Activated CD8-positive, alpha-beta memory T cell treated with anti-CD3 and anti-CD28 coated beads, Interleukin-2, amount 50 U/mL, for 24 hours (primary cell): ENCODE data around the gene FAM83G.
"Not testable (repeated sequence)": the region's sequence is repeated elsewhere in the genome, so short reads cannot be mapped to it uniquely, and the experiment has no call there.

Experiments
- DNase-seq: peaks from one replicate; pipeline ENCODE4 v3.0.0-alpha.2; 2020; ENCODE audit errors: extremely low read depth

Gene FAM83G

DNA sequence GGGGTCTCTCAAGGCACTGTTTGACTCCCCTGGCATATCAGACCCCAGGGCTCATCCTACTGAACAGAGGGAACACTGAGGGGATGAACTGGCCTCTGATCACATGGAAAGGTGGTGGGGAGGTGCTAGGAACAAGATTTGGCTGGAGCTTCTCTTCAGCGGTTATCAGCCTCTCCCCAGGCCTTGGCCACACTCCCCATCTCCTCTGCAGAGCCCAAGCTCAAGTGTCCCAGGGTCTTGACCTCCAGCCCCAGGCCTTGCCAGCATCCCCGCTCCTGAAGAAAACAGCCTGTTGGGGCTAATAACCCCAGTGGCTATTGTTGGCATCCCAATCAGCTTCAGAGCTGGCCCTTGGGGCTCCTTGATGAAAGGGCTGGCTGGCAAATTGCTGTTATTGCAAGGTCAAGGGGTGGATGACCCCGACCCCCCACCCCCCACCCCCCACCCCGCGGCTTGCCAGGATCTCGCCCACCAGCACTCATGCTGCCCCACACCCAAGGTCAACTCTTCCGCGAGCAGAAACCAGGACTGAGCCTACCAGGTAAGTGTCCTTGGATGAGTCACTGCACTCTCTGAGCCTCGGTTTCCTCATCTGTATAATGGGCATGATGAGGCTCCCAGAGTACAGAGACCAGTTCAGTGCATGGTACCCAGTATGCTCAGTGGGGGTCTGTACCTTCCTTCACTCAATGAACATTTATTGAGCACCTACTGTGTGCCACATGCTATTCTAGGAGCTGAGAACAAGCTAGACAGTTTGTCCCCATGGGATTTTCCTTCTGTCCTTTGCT is 18.8 kb upstream of the FAM83G start:
- DNase-seq, result no peak

DNA sequence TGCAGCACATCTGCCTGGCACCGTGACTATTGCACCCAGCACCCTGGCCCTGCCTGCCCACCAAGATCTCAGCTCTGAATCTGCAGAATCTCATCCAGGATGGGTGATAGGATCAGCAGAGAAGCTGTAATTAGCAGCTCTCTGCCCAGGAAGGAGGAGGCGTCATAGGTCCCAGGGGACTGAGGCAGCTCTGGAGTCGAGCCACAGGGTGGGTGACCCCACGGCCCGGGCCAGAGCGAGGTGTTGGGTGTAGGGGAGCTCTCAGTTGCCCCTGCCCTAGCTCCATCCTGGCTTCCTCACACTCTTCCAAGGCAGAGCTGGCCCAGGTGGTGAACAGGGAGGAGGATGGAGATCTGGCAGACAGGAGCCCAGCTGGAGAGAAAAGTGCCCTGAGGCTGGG is 18.2 kb upstream of the FAM83G start:
- DNase-seq, result no peak

DNA sequence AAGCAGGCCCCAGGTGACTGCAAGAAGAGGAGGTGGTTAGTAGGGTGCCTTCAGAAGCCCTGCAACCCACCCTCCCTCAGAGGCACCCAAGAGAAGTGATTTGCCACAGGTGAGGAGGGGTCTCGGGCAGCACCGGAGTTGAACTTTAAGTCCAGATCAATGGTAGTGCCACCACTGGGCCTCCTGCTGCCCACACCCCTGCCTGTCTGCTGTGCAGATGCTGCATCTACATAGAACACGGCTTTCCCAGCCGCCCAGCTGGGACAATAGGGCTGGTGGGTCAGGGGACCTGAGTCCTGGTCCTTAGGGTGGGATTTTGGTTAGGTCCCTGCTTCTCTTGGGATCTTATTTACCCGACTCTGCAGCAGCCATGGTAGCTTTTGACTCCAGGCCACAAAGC is 17.6 kb upstream of the FAM83G start:
- DNase-seq, result no peak

DNA sequence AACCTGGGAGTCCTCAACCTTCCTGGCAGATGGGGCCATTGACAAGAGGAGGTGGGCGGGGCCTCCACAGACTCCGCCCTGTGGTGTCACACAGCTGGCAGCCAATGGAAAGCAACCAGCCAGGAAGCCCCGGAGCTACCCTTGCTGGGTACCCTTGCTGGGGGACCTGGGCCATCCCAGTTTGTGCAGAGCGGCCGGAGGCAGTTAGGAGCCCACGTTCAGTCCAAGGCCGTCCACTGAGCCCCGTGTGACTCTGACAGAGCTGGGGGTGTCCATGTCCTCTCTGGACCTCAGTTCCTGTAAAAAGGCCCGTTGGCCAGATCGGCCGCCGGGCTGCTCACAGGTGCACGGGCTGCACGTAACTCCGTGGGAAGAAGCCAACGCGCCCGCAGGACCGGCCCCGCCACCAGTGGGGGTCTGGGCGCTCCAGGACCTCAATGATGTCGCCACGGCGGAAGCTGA is 17.1 kb upstream of the FAM83G start:
- no peak for DNase-seq

DNA sequence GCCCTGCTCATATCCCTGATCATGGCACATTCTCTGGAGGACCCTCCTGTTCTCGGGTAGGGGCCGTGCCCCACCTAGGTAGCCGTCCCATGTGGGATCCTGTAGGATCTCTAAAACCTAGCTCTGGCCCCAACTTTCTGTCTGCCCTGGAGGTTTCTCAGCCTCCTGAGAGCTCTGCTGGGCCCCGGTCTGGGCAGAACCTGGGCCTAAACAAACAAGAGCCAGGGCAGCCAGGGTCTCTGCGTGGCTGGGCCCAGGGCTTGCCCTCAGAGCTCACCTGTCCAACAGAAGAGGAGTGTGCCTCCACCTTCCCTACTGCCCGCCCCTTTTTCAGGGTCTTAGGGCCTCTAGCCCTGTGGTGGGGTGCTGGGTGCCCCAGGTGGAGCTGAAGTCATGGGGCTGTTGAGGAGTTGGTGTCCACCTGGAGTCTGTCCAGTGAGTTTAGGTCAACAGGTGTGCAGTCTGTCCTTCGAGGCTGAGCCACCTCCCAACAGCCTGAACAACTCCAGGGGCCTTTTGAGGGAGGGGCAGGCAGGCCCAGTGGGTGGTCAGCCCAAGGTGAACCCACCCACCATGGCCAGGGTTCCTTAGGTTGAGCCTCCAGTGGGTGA is 16.6 kb upstream of the FAM83G start:
- DNase-seq, result not testable (repeated sequence)

DNA sequence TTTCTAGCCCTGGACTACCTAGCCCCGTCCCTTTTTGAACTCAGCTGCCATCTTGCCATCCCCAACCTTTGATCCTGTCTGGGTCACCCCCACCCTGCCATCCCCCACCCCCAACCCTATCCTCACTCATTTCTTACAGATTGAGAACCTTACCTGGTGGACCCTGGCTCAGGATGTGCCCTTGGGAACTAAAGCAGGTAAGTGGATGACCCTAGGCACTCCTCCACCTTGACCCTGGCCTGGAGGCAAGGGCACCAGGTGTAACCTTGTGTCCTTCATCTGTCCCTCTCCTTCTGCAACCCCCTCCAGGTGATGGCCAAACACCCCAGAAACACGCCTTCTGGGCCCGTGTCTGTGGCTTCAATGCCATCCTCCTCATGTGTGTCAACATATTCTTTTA is 15.5 kb upstream of the FAM83G start:
- no peak for DNase-seq

DNA sequence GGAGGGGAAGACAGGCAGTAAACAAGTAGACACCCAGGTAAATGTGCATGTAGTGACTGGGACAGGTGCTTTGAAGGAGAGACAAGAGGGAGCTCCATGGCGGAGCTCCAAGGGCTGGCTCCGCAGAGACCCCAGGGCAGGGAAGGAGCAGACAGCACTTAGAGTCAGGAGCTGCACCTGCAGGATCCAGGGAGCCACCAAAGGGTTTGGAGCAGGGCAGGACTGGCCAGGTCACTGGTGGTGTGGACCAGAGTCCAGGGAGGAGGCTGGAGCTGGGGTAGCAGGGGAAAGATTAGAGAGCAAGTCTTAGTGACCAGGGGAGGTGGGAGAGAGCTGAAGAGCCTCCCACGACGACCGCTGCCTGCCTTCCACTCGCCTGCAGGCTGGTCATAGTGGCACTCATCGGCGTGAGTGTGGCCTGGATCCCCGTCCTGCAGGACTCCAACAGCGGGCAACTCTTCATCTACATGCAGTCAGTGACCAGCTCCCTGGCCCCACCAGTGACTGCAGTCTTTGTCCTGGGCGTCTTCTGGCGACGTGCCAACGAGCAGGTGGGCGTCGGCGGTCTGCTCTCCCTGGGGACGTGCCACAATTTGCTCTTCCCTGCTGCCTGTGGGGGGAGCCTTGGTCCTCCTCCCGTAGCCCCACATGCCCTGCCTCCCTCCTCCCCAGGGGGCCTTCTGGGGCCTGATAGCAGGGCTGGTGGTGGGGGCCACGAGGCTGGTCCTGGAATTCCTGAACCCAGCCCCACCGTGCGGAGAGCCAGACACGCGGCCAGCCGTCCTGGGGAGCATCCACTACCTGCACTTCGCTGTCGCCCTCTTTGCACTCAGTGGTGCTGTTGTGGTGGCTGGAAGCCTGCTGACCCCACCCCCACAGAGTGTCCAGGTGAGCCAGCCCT is 14.7 kb upstream of the FAM83G start:
- no peak for DNase-seq

DNA sequence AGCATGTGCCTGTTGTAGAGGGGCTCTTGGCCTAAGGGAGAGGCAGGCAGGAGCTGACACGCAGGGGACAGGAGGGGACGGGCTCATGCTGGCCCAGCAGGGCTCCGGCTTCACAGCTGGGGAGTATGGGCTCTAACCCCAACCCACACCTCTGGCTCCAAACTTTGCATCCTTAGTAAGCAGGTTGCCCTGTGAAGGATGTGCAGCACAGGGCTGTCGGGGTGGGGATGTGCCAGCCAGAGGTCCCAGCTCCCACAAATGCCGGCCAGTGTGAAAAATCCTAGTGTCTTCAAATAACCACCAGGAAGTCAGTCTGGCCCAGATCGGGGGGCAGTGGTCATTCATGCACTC is 14.0 kb upstream of the FAM83G start:
- no peak for DNase-seq

DNA sequence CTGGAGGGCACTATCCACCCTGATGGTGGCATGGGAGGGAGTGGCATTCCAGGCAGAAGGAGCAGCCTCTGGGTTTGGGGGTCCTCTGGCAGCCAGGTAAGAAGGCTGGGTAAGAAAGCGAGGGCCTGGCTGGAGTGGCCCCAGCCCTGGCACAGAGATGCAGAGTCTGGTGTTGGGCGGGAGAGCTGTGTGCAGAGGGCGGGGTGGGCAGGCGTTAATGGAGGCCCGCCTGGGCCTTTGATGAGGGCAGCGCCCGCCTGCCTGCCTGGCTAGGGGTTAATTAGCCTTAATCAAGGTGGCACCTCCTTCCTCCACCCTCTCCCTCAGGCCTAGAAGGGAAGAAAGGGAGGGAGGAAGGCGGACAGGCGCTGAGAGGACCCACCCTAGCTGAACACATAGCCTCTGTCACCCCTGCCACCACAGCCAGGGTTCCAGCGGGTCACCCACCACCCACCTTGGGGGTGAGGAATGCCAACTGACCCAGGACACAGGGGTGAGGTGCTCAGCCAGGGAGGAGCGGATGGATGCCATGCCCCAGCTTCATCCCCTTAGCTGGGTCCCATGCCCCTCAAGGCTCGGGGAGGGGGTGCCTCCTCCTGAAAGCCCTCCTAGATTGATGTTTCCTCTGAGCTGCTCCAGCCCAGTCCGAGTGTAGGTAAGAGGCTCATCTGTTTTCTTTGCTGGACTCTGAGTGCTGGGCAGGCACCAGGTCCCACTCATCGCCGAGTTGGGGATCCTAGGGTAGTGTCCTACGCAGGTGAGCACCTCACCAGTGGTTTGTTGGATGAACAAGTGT is 13.4 kb upstream of the FAM83G start:
- DNase-seq, result no peak

DNA sequence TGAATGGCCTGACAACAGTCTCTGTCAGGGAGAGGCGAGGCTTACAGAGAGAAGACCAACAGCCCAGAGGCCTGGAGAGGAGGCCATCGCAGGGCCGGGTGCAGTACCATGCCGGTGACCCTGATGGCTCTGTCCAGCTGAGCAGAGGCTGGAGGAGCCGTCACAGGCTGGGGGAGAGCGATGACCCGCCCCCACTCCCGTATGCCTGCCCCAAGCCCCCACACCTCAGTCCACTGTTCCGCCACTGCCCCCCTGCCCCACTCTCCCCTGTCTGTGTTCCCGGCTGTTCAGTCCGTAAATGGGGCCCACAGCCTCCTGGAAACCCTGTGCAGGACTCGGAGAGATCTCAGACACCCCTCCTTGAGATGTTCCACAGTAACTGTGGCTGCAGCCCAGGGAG is 12.8 kb upstream of the FAM83G start:
- DNase-seq, result no peak

DNA sequence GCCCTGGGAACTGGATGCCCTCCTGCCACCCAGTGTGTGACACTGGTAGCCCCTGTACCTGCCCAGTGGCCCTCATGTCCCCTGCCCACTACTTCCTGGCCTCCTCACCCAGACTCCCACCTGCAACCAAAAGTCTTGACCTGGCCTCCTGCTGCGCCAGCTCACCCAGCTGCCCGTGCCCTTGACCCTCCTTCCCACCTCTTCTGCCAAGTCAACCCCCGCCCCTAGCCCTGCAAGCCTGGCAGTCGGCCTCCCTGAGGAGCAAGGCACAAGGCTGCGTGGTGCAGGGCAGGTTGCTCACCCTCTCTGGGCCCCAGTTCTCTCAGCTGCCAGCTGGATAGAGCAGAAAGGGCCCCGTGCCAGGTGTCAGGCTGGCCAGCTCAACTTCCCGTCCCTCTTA is 12.3 kb upstream of the FAM83G start:
- DNase-seq, result no peak

DNA sequence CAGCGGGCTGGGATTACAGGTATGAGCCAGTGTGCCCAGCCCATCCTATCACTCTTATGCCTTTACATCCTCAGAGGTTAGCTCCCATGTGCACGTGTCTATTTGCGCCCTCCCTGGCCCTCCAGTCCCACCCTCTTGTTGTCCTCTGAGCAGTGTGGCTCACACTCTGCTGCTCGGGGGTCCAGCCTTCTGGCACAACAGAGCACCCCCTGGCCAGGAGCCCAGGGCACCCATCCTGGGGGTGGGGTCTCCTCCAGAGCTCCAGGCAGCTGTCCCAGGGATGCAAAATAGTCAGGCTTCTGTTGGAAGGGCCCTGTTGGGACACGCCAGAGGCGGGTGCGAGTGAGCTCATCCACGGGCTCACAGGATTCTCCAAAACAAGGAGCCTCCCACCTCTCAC is 11.7 kb upstream of the FAM83G start:
- no peak for DNase-seq

DNA sequence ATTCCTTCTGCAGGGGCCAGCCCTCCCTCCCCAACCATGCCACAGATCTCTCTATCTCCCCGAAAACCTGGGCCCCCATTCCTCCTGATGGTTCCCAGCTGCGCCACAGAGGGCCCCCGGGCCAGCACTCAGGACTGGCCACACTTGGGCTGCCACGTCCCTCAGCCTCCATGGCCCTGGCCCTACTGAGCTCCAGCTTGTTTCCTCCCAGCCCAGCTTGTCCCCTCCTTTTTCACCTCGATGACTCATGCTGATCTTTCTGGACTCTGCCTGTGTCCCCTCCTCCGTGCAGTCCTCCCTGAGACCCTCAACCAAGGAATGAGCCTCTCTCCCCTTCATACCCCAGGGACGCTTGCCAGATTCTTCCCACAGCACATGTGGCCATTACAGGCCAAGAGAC is 10.9 kb upstream of the FAM83G start:
- no peak for DNase-seq

DNA sequence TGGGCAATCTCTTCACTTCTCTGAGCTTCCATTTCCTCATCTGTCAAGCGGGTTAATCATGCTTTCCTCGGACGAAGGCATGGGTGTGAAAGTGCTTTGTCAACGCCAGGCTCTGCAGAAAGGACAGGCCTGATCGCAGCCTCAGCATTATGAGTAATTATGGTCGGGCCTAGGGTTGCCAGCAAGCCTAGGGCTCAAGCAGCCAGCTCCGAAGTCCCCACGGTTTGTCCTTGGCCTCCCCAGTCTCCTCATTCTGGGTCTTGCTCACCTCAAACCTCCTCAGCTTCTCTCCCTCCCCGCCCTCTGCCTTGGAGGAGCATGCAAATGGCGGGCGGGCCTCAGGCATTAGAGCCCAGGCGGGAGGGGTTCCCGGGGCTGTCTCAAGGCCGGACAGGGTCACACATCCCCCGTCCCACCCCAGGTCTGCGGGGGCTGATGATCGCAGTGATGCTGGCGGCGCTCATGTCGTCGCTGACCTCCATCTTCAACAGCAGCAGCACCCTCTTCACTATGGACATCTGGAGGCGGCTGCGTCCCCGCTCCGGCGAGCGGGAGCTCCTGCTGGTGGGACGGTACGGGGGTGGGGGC is 10.2 kb upstream of the FAM83G start:
- no peak for DNase-seq

DNA sequence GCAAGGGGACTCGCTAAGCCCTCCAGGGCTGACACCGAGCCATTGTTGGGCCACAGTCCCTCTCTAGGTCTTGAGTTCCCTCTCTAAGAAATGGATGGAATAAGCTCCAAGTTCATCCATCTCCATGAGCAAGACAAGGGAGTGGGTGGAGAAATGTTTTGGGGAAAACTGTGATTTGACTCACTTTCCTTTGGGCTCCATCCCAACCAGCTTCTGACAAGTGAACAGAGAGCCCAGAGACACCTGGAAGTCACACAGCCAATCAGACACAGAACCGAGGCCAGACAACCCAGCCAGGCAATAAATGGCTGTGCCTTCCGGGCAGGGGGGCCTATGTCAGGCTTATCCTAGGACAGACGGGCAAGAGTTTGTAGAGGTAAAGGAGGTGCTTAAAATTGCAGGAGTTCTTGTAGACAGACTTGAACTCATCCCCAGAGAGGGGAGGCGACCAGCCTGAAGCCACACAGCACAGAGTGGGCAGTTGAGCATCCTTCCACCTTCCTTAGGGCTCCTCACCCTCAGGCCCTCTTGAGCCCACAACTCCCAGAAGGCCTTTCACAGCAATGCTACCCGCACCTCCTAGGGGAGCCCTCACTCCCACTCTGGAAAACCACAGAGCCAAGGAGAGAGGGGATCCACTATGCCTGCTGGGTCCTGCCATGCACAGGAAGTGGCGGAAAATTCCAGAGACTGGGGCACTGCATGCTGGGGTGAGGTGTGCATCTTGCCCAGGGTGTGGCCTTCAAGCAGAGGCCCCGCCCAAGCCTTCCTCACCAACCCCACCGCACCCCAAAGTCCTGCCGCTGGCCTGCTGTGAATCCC is 9.5 kb upstream of the FAM83G start:
- no peak for DNase-seq

DNA sequence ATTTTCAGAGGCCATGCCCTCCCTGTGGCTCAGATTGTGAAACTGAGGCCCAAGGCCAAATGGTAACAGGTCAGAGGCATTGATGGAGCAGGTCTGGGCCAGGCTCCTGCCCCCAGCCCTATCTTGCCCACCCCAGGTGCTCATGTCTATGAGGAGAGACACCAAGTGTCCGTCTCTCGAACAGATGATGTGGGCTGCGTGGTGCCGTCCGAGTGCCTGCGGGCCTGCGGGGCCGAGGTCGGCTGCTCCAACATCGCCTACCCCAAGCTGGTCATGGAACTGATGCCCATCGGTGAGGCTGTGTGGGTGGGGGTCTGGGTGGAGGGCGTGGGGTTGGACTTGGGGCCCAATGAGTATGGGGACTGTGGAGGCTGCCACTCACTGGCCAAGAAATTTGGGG is 8.7 kb upstream of the FAM83G start:
- DNase-seq, result no peak

DNA sequence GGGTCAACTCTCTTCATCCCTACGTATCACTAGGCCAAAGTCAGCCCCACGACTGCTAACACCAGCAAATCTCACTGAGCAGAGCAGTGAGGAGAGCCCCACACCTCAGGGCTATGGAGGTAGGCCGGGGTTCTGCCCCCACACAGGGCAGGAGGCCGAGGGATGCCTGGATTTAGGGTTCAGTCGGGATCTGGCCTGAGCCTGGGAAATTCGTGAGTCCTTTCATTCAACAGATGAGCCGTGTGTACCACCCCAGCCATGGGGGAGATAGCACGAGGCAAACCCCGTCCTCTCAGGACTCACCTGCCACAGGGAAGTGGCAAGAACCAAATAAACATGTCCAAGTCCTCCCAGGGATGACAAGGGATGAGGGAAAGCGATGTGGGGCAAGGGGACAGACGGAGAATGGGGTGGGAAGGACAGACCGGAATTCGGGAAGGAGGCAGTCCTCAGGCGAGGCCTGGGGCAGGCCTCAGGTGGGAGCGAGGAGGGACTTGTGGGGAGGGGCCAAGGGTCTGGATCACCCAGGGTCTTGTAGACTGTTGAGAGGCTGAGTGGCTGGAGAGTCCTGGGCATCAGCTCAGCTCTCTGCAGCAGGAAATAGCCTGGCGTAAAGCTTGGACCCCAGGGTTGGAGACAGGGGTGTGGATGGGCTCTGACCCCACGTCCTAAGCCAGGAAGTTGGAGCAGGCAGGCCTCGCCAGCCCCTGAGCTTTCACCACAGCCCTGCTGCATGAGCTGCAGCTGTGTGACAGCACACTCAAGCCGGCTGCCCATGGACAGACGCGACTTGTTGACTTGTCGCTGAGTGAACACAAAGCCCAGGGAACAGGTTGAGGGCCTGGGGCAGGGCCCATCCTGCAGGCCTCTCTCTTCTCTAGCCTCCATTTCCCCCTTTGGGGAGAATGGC is 7.9 kb upstream of the FAM83G start:
- no peak for DNase-seq

DNA sequence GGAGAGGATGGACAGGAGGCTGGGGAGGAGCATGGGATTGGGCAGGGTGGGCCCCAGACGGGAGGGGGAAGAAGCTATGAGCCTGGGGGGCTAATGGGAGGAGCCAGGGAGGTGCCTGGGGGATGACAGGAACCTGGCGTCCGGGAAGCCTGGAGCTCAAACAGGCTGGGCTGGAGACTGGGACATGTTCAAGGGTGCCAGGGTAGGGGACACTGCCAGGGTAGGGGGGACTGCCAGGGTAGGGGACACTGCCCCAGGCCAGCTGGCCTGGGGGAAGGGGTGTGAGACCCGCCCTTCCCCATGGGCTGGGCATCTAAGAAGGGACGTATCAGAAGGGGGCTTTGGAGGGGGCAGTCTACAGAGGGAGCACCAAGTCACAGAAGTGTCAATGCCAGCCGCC is 7.0 kb upstream of the FAM83G start:
- no peak for DNase-seq

DNA sequence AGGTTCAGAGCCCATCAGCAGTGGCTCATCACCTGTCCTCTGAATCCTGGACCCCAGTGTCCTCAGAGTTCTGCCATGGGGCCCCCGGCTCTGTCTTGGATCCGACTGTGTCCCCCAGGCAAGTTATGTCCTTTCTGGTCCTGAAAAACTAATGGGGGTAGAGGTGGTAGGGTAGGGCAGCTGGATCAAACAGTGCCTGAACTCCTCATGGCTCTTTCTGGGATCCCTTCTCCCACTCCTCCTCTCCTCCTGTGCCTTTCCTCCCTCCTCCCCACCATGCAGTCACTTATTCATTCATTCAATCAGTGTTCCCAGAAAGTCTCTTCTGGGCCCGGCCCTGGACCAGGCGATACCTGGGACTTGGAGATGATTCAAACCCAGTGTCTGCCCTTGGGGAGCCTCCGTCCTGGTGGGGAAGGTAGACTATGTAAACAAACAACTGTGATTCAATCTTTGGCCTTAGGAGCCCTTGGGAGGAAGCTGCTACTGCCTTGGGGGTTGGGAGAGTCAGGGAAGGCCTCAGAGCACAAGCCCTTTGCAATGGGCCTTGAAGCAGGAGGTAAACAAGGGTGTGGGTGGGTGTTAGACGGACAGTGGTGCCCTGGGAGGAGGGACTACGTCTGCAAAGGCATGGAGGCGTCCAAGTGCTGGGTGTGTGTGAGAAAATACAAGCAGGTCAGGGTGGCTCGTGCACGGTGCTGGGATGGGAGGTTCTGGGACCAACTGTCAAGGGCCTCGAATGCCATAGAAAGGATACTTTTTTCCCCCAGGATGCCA is 6.4 kb upstream of the FAM83G start:
- no peak for DNase-seq
